Stomach (tissue), 9 donors: ENCODE data around the gene DMPK. TPM values are rescaled to one million over a fixed set of nuclear protein-coding genes. Genes with fewer than 3 reads are reported as not detected.
"Not testable (repeated sequence)": the region's sequence is repeated elsewhere in the genome, so short reads cannot be mapped to it uniquely, and the experiment has no call there.

Source experiments
- DNase-seq, 2 donors: peaks; one replicate each; pipeline versions ENCODE4 v3.0.0 to v3.0.0-alpha.2; 2013 to 2019
- H3K27ac ChIP-seq, 5 donors: fragments of 200-600 bp in 4 of 5; sonication (generic) in 4 of 5; one replicate each; pipeline ENCODE4 v1.5.1; 2013 to 2019; ENCODE audit warnings: mild to moderate bottlenecking in 1 of 5, moderate library complexity in 1 of 5
- H3K27me3 ChIP-seq, 3 donors: fragments of 200-600 bp; sonication (generic); one replicate each; pipeline ENCODE4 v1.5.1; 2017 to 2019; ENCODE audit warnings: mixed run types in 1 of 3
- H3K36me3 ChIP-seq, 4 donors: fragments of 200-600 bp; sonication (generic); 1 replicate in 3 of 4; 2 replicates in 1 of 4; pipeline ENCODE4 v1.5.1; 2016 to 2019
- H3K4me1 ChIP-seq, 4 donors: fragments of 200-600 bp; sonication (generic); one replicate each; pipeline ENCODE4 v1.5.1; 2016 to 2019
- H3K4me3 ChIP-seq, 4 donors: fragments of 200-600 bp; sonication (generic) in 3 of 4; one replicate each; pipeline ENCODE4 v1.5.1; 2016 to 2019; ENCODE audit warnings: mild to moderate bottlenecking in 1 of 4
- H3K9me3 ChIP-seq, 4 donors: fragments of 200-600 bp; sonication (generic); one replicate each; pipeline ENCODE4 v1.5.1; 2016 to 2019
- EP300 ChIP-seq: sonication (generic); formaldehyde crosslinking; IDR thresholded peaks from one replicate; pipeline ENCODE4 v1.6.1; 2017; ENCODE audit warnings: antibody characterized with exemption
- POLR2A ChIP-seq, 4 donors: fragments of 450-650 bp; IDR thresholded peaks; one replicate each; pipeline ENCODE4 v1.6.1; 2016; ENCODE audit warnings: antibody characterized with exemption in 4 of 4, control low read depth in 2 of 4, mild to moderate bottlenecking in 1 of 4, moderate library complexity in 1 of 4
- POLR2AphosphoS5 ChIP-seq, 3 donors: sonication (generic); formaldehyde crosslinking; IDR thresholded peaks; one replicate each; pipeline ENCODE4 v1.6.1; 2016; ENCODE audit warnings: antibody characterized with exemption in 3 of 3
- WGBS, 5 donors: extraction: QIAGEN DNeasy Blood & Tissue Kit in 3 of 5; methylation state at CpG; one replicate each; pipeline versions ENCODE4 v1.1.5 to v1.1.7; 2013 to 2018; 5-methylcytosine and 5-hydroxymethylcytosine counted together
- intact Hi-C: fragments of 100-400 bp; cut with DNase I; formaldehyde crosslinking; loops from one replicate; pipeline ENCODE4 v1.15.1; 2023; ENCODE audit warnings: low total_unique reads
- polyA plus RNA-seq, 3 donors: library from polyadenylated mRNA; stranded (reverse); fragments of 200-250 nt; gene quantifications; one replicate each; pipeline ENCODE4 v1.2.3, GENCODE V29; 2013
- total RNA-seq, 5 donors: library from RNA; depleted of rRNA; stranded (reverse); fragments of >200 nt; gene quantifications; one replicate each; pipeline versions ENCODE4 v1.1.0 to v1.2.3, GENCODE V29; 2014 to 2016
- TF ChIP-seq, protein P1 (sequence below), 7 experiments: fragments of 450-650 bp in 4 of 7; fragments of 200-600 bp in 3 of 7; sonication (generic) in 3 of 7; IDR thresholded peaks; one replicate each; pipeline ENCODE4 v1.5.1; 2016 to 2019; ENCODE audit warnings: antibody characterized with exemption in 7 of 7, control low read depth in 2 of 7, mild to moderate bottlenecking in 1 of 7
- donor health status: healthy with polysubstance abuse.
- donor health status: Bipolar disorder and iron deficiency.
- donor health status: healthy.

Gene DMPK
- total and polyA plus RNA-seq, 8 donors = 27.2 to 248 (median 71.9) TPM

GRCh38 chr19:45730368-45731288 lies 51.7 kb downstream of the DMPK start, which contains the start of gene FBXO46:
FBXO46 (minus strand) TSS chr19:45730896; CDS start chr19:45713495, 17,401 bp downstream.
- WGBS, 5 donors = 1 to 2% (median 1%) methylated on average over 46 to 48 of the region's 48 CpGs
- intact Hi-C loops = no loop called here
- no peaks in the 10 kb centered on the region for H3K9me3 ChIP-seq
- peak within 1 kb of the TSS; percentile 84 to 96 (median 88) for H3K4me3 ChIP-seq
- H3K27ac ChIP-seq = peak within 1 kb of the TSS; percentile 80 to 89 (median 83)
- H3K4me1 ChIP-seq = peaks cover 15 to 35% (median 30%) of the 10 kb centered on the region in 4 donors
- no peaks in the 10 kb centered on the region for H3K36me3 ChIP-seq
- H3K27me3 ChIP-seq = no peaks in the 10 kb centered on the region
- TF ChIP-seq POLR2A (IDR thresholded peaks at IDR 0.05) = peak in 1 of 4 donors; percentile 84
- peak; percentile 90 to 96 (median 91) for TF ChIP-seq POLR2AphosphoS5 (IDR thresholded peaks at IDR 0.05)
- TF ChIP-seq, protein P1, sequence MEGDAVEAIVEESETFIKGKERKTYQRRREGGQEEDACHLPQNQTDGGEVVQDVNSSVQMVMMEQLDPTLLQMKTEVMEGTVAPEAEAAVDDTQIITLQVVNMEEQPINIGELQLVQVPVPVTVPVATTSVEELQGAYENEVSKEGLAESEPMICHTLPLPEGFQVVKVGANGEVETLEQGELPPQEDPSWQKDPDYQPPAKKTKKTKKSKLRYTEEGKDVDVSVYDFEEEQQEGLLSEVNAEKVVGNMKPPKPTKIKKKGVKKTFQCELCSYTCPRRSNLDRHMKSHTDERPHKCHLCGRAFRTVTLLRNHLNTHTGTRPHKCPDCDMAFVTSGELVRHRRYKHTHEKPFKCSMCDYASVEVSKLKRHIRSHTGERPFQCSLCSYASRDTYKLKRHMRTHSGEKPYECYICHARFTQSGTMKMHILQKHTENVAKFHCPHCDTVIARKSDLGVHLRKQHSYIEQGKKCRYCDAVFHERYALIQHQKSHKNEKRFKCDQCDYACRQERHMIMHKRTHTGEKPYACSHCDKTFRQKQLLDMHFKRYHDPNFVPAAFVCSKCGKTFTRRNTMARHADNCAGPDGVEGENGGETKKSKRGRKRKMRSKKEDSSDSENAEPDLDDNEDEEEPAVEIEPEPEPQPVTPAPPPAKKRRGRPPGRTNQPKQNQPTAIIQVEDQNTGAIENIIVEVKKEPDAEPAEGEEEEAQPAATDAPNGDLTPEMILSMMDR (IDR thresholded peaks at IDR 0.05) = peak in 1 of 7 experiments; percentile 35
- TF ChIP-seq EP300 = no peak
- DNase-seq = peak; percentile 97 to 99

GRCh38 chr19:45729800-45730290 lies 52.4 kb downstream of the DMPK start:
- peak in 1 of 2 donors; percentile 60 for DNase-seq
- intact Hi-C loops = no loop called here
- H3K4me1 ChIP-seq = peaks cover 15 to 35% (median 30%) of the 10 kb centered on the region in 4 donors
- H3K36me3 ChIP-seq = peaks cover 0 to 5% (median 1%) of the 10 kb centered on the region in 4 donors
- no peaks in the 10 kb centered on the region for H3K9me3 ChIP-seq
- H3K27me3 ChIP-seq = no peaks in the 10 kb centered on the region
- H3K27ac ChIP-seq = peak overlapping the region; percentile 80 to 89 (median 83)
- WGBS, 5 donors = 2 to 13% (median 6%) methylated on average over 10 of the region's 10 CpGs
- peak overlapping the region; percentile 84 to 96 (median 88) for H3K4me3 ChIP-seq
- TF ChIP-seq POLR2AphosphoS5 (IDR thresholded peaks at IDR 0.05) (no peak), POLR2A (IDR thresholded peaks at IDR 0.05) (no peak), EP300 (no peak)
- TF ChIP-seq, protein P1 (IDR thresholded peaks at IDR 0.05) = no peak

DNA sequence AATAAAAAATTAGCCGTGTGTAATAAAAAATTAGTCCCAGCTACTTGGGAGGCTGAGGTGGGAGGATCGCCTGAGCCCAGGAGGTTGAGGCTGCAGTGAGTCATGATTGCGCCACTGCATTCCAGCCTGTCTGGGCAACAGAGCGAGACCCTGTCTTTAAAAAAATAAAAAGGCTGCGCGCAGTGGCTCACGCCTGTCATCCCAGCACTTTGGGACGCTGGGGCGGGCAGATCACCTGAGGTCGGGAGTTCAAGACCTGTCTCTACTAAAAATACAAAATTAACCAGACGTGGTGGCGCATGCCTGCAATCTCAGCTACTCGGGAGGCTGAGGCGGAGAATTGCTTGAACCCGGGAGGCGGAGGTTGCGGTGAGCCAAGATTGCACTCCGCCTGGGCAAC lies 53.6 kb downstream of the DMPK start:
- H3K4me1 ChIP-seq = peaks cover 15 to 35% (median 30%) of the 10 kb centered on the region in 4 donors
- intact Hi-C loops, H3K36me3 ChIP-seq, H3K27ac ChIP-seq, H3K4me3 ChIP-seq, H3K27me3 ChIP-seq, DNase-seq, H3K9me3 ChIP-seq: not testable (repeated sequence)
- 94 to 97% (median 96%) methylated on average over 18 of the region's 18 CpGs for WGBS, 5 donors

DNA sequence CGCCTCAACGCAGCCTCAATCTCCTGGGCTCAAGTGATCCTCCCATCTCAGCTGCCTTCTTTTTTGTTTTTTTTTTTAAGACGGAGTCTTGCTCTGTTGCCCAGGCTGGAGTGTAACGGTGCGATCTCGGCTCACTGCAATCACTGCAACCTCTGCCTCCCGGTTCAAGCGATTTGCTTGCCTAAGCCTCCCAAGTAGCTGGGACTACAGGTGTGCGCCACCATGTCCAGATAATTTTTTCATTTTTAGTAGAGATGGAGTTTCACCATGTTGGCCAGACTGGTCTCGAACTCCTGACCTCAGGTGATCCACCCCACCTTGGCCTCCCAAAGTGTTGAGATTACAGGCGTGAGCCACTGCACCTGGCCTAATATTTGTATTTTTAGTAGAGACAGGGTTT lies 62.2 kb downstream of the DMPK start:
- peaks cover 3 to 26% (median 18%) of the 10 kb centered on the region in 4 donors for H3K36me3 ChIP-seq
- intact Hi-C loops, H3K4me3 ChIP-seq, H3K27me3 ChIP-seq, H3K9me3 ChIP-seq, DNase-seq: not testable (repeated sequence)
- WGBS, 5 donors = 92 to 97% (median 95%) methylated on average over 11 of the region's 11 CpGs
- H3K27ac ChIP-seq = peak overlapping the region; percentile 46 to 72 (median 48)
- H3K4me1 ChIP-seq = peaks cover 13 to 54% (median 24%) of the 10 kb centered on the region in 4 donors

Other genes starting within 250 kb of the DMPK start
- gene OPA3, start 197.7 kb downstream of the DMPK start, total RNA-seq = 10 to 100 TPM in 1 of 5 donors, 1 to 10 TPM in 3, under 1 TPM in 1; under 0.01 to 27.5 (median 3.7) TPM
- 1 to 10 TPM; 2.9 to 5.5 (median 4.9) TPM for gene OPA3, start 197.7 kb downstream of the DMPK start, polyA plus RNA-seq
- gene GPR4, start 180.3 kb downstream of the DMPK start, total RNA-seq = 1 to 10 TPM; 1.3 to 5.8 (median 2.0) TPM
- 1 to 10 TPM in 2 of 3 donors, under 1 TPM in 1; 0.60 to 3.2 (median 2.9) TPM for gene GPR4, start 180.3 kb downstream of the DMPK start, polyA plus RNA-seq
- 100 to 1,000 TPM in 2 of 5 donors, 10 to 100 TPM in 3; 17.8 to 387 (median 33.8) TPM for gene EML2, start 143.1 kb downstream of the DMPK start, total RNA-seq
- gene EML2, start 143.1 kb downstream of the DMPK start, polyA plus RNA-seq = 10 to 100 TPM; 28.6 to 53.0 (median 31.8) TPM
- 10 to 100 TPM in 3 of 5 donors, 1 to 10 TPM in 2; 5.1 to 44.9 (median 11.9) TPM for gene GIPR, start 114.3 kb downstream of the DMPK start, total RNA-seq
- gene GIPR, start 114.3 kb downstream of the DMPK start, polyA plus RNA-seq = 1 to 10 TPM; 1.9 to 2.4 (median 2.1) TPM
- gene SNRPD2, start 90.5 kb downstream of the DMPK start, total RNA-seq = 100 to 1,000 TPM in 3 of 5 donors, 10 to 100 TPM in 2; 79.9 to 217 (median 127) TPM
- 100 to 1,000 TPM; 378 to 511 (median 467) TPM for gene SNRPD2, start 90.5 kb downstream of the DMPK start, polyA plus RNA-seq
- gene QPCTL, start 89.8 kb downstream of the DMPK start, total RNA-seq = 10 to 100 TPM in 2 of 5 donors, 1 to 10 TPM in 3; 5.8 to 33.6 (median 7.6) TPM
- gene QPCTL, start 89.8 kb downstream of the DMPK start, polyA plus RNA-seq = 1 to 10 TPM; 1.7 to 7.0 (median 4.2) TPM
- 10 to 100 TPM in 3 of 5 donors, 1 to 10 TPM in 2; 4.0 to 61.7 (median 12.3) TPM for gene FBXO46, start 51.6 kb downstream of the DMPK start, total RNA-seq
- 10 to 100 TPM in 1 of 3 donors, 1 to 10 TPM in 2; 6.3 to 10.1 (median 7.9) TPM for gene FBXO46, start 51.6 kb downstream of the DMPK start, polyA plus RNA-seq
- gene MEIOSIN, start 49.1 kb downstream of the DMPK start, total RNA-seq = not detected
- gene MEIOSIN, start 49.1 kb downstream of the DMPK start, polyA plus RNA-seq = not detected
- 10 to 100 TPM in 4 of 5 donors, 1 to 10 TPM in 1; 4.0 to 39.1 (median 25.9) TPM for gene SIX5, start 13.2 kb downstream of the DMPK start, total RNA-seq
- gene SIX5, start 13.2 kb downstream of the DMPK start, polyA plus RNA-seq = 10 to 100 TPM; 14.4 to 23.3 (median 16.6) TPM
- gene DMWD, start 10.4 kb upstream of the DMPK start, total RNA-seq = 10 to 100 TPM in 4 of 5 donors, 1 to 10 TPM in 1; 5.3 to 52.1 (median 27.9) TPM
- gene DMWD, start 10.4 kb upstream of the DMPK start, polyA plus RNA-seq = 10 to 100 TPM; 12.8 to 17.4 (median 15.9) TPM
- 1 to 10 TPM in 2 of 5 donors, under 1 TPM in 1, not detected in 2; 0.37 to 5.8 (median 1.4) TPM for gene RSPH6A, start 32.8 kb upstream of the DMPK start, total RNA-seq
- gene RSPH6A, start 32.8 kb upstream of the DMPK start, polyA plus RNA-seq = not detected
- gene SYMPK, start 80.7 kb upstream of the DMPK start, total RNA-seq = 100 to 1,000 TPM in 2 of 5 donors, 10 to 100 TPM in 3; 32.2 to 420 (median 84.6) TPM
- 100 to 1,000 TPM in 1 of 3 donors, 10 to 100 TPM in 2; 71.9 to 101 (median 75.0) TPM for gene SYMPK, start 80.7 kb upstream of the DMPK start, polyA plus RNA-seq
- gene FOXA3, start 81.8 kb upstream of the DMPK start, total RNA-seq = 10 to 100 TPM in 4 of 5 donors, 1 to 10 TPM in 1; 7.6 to 46.7 (median 18.5) TPM
- gene FOXA3, start 81.8 kb upstream of the DMPK start, polyA plus RNA-seq = 10 to 100 TPM; 11.9 to 65.8 (median 41.0) TPM
- 10 to 100 TPM in 4 of 5 donors, not detected in 1; 13.4 to 75.9 (median 24.1) TPM for gene IRF2BP1, start 103.7 kb upstream of the DMPK start, total RNA-seq
- 10 to 100 TPM; 11.5 to 12.8 (median 12.8) TPM for gene IRF2BP1, start 103.7 kb upstream of the DMPK start, polyA plus RNA-seq
- 10 to 100 TPM in 1 of 5 donors, 1 to 10 TPM in 1, under 1 TPM in 3; 0.58 to 12.2 (median 0.73) TPM for gene MYPOP, start 120.1 kb upstream of the DMPK start, total RNA-seq
- 1 to 10 TPM; 4.2 to 5.0 (median 5.0) TPM for gene MYPOP, start 120.1 kb upstream of the DMPK start, polyA plus RNA-seq
- not detected for gene NANOS2, start 132.3 kb upstream of the DMPK start, total RNA-seq
- gene NANOS2, start 132.3 kb upstream of the DMPK start, polyA plus RNA-seq = not detected
- 1 to 10 TPM in 2 of 5 donors, under 1 TPM in 1, not detected in 2; 0.45 to 1.8 (median 1.2) TPM for gene NOVA2, start 191.4 kb upstream of the DMPK start, total RNA-seq
- gene NOVA2, start 191.4 kb upstream of the DMPK start, polyA plus RNA-seq = 10 to 100 TPM in 1 of 3 donors, 1 to 10 TPM in 1, under 1 TPM in 1; 0.38 to 10.7 (median 1.4) TPM
- gene CCDC61, start 213.0 kb upstream of the DMPK start, total RNA-seq = 10 to 100 TPM in 3 of 5 donors, 1 to 10 TPM in 2; 2.4 to 38.8 (median 14.5) TPM
- gene CCDC61, start 213.0 kb upstream of the DMPK start, polyA plus RNA-seq = 10 to 100 TPM; 10.7 to 17.9 (median 12.0) TPM
- not detected for gene PGLYRP1, start 240.6 kb upstream of the DMPK start, total RNA-seq
- gene PGLYRP1, start 240.6 kb upstream of the DMPK start, polyA plus RNA-seq = 1 to 10 TPM in 1 of 3 donors, under 1 TPM in 1, not detected in 1; 0.56 to 3.5 TPM